K562 (cell line): Measurements from ENCODE around the gene NTM.

Source experiments
- BRF2 ChIP-seq: IDR thresholded peaks from 3 replicates; pipeline ENCODE4 v1.6.1; 2011; ENCODE audit warnings: borderline replicate concordance, mild to moderate bottlenecking; ENCODE audit not compliant: insufficient read length, insufficient read depth
- GATA2 ChIP-seq: sonication (generic); formaldehyde crosslinking; IDR thresholded peaks from 2 replicates; pipeline ENCODE4 v1.4.0; 2020; ENCODE audit warnings: mild to moderate bottlenecking, missing genetic modification reagents
- MLX ChIP-seq, 2 experiments: fragments of 450-650 bp in 1 of 2; sonication (generic) in 1 of 2; formaldehyde crosslinking; conservative IDR thresholded peaks; 2 replicates each; pipeline versions ENCODE4 v1.4.0 to v1.8.1; 2020 to 2022; ENCODE audit warnings: mild to moderate bottlenecking in 1 of 2, missing genetic modification reagents in 1 of 2

- TF ChIP-seq MLX (CRISPR knock-in tag; conservative IDR thresholded peaks at IDR 0.05) (no peak), GATA2 (no peak), BRF2 (no peak)
Measured at GRCh38 chr11:131597890-131598289, 227.5 kb downstream of the NTM start.
